A673 (cell line): Measurements from ENCODE around the gene TOP2B. TPM values are rescaled to one million over a fixed set of nuclear protein-coding genes. Genes with fewer than 3 reads are reported as not detected.

ENCODE experiments used
- BruUV-seq: library from RNA; stranded (reverse); fragments of 400-500 nt; replicated peaks from 2 replicates; lab custom pipeline; 2021; lab: Mats Ljungman, UMichigan
- CTCF ChIA-PET: fragments of 300-600 bp; sonication (Branson Sonifier 250); formaldehyde crosslinking; loops from one replicate; lab custom pipeline; 2022; ENCODE audit warnings: antibody characterized with exemption; lab: Charles Lee
- POLR2A ChIA-PET: fragments of 300-600 bp; sonication (Branson Sonifier 250); formaldehyde crosslinking; loops from one replicate; lab custom pipeline; 2022; ENCODE audit warnings: antibody characterized with exemption; ENCODE audit not compliant: low non-redundant PET; lab: Charles Lee
- DNase-seq: peaks from one replicate; pipeline ENCODE4 v3.0.0-alpha.2; 2015; ENCODE audit warnings: low spot score
- H3K27ac ChIP-seq: fragments of 200-600 bp; sonication (generic); 2 replicates; pipeline ENCODE4 v1.5.1; 2016; ENCODE audit warnings: mixed run types, low read depth, mild to moderate bottlenecking, mixed read lengths, antibody characterized with exemption, low read length; ENCODE audit not compliant: poor library complexity, severe bottlenecking
- H3K27me3 ChIP-seq: fragments of 200-600 bp; sonication (generic); replicated peaks from 2 replicates; pipeline ENCODE4 v1.6.1; 2017; ENCODE audit warnings: mixed run types, low read depth, mild to moderate bottlenecking, mixed read lengths, antibody characterized with exemption, low read length; ENCODE audit not compliant: insufficient read depth, poor library complexity
- H3K36me3 ChIP-seq: fragments of 200-600 bp; sonication (generic); 2 replicates; pipeline ENCODE4 v1.6.1; 2016; ENCODE audit warnings: mixed run types, mild to moderate bottlenecking, mixed read lengths, antibody characterized with exemption, low read length; ENCODE audit not compliant: insufficient read depth, poor library complexity, severe bottlenecking
- H3K4me1 ChIP-seq: fragments of 200-600 bp; sonication (generic); 2 replicates; pipeline ENCODE4 v1.6.1; 2017; ENCODE audit warnings: mixed run types, mild to moderate bottlenecking, mixed read lengths, antibody characterized with exemption, low read length; ENCODE audit not compliant: insufficient read depth, poor library complexity, severe bottlenecking
- H3K4me3 ChIP-seq: fragments of 200-600 bp; sonication (generic); 2 replicates; pipeline ENCODE4 v1.5.1; 2016; ENCODE audit warnings: low read depth, mixed run types, mild to moderate bottlenecking, mixed read lengths, low read length; ENCODE audit not compliant: poor library complexity, severe bottlenecking
- H3K9me3 ChIP-seq: fragments of 200-600 bp; sonication (generic); 2 replicates; pipeline ENCODE4 v1.6.1; 2016; ENCODE audit warnings: mixed run types, low read depth, mild to moderate bottlenecking, mixed read lengths, antibody characterized with exemption, low read length; ENCODE audit not compliant: poor library complexity, severe bottlenecking
- CTCF ChIP-seq: fragments of 300-800, 200-600 bp; sonication (generic); conservative IDR thresholded peaks from 2 replicates; pipeline ENCODE4 v1.5.1; 2017; ENCODE audit warnings: low read depth, mild to moderate bottlenecking, antibody characterized with exemption, low read length, moderate library complexity, mixed read lengths
- EZH2 ChIP-seq: fragments of 200-600 bp; sonication (generic); IDR thresholded peaks from 2 replicates; pipeline ENCODE4 v1.6.1; 2017; ENCODE audit warnings: borderline replicate concordance, low read depth, mild to moderate bottlenecking, mixed read lengths, antibody characterized with exemption, low read length; ENCODE audit not compliant: poor library complexity, severe bottlenecking
- intact Hi-C: fragments of 100-400 bp; cut with micrococcal nuclease; formaldehyde crosslinking; loops from one replicate; pipeline ENCODE4 v1.10.0; 2022; ENCODE audit not compliant: unreplicated experiment
- total RNA-seq: library from RNA; stranded (reverse); gene quantifications from 2 replicates; pipeline ENCODE4 v1.2.3, GENCODE V29; 2021

Gene TOP2B
- total RNA-seq, 1 experiment from 2014 or later = 154 TPM

- POLR2A ChIA-PET = no interaction called here
- CTCF ChIA-PET = no interaction called here
These were observed 108.8 kb downstream of the TOP2B start for GRCh38 chr3:25555695-25556437.

GRCh38 chr3:25554376-25554775 is 110.3 kb downstream of the TOP2B start:
- CTCF ChIA-PET = no interaction called here
- TF ChIP-seq CTCF (no peak), EZH2 (no peak)
- Histone ChIP-seq H3K36me3 (no peaks in the 10 kb centered on the region), H3K27me3 (no peaks in the 10 kb centered on the region), H3K27ac (no peak overlapping the region), H3K4me3 (no peak overlapping the region), H3K4me1 (no peaks in the 10 kb centered on the region), H3K9me3 (no peaks in the 10 kb centered on the region)
- intact Hi-C loops = no loop called here
- DNase-seq = no peak
- POLR2A ChIA-PET = no interaction called here
- no TSS peak for BruUV-seq

More at GRCh38 chr3:25555695-25556437, 108.8 kb downstream of the TOP2B start:
- DNase-seq = no peak
- H3K9me3 ChIP-seq = no peaks in the 10 kb centered on the region
- intact Hi-C loops = no loop called here
- no peaks in the 10 kb centered on the region for H3K36me3 ChIP-seq
- no peak overlapping the region for H3K4me3 ChIP-seq
- H3K27ac ChIP-seq = no peak overlapping the region
- no TSS peak for BruUV-seq
- no peaks in the 10 kb centered on the region for H3K4me1 ChIP-seq
- TF ChIP-seq CTCF (no peak), EZH2 (no peak)
- no peaks in the 10 kb centered on the region for H3K27me3 ChIP-seq

- no peaks in the 10 kb centered on the region for H3K36me3 ChIP-seq
- TF ChIP-seq CTCF (no peak), EZH2 (no peak)
- ChIA-PET CTCF (no interaction called here), POLR2A (no interaction called here)
- no peaks in the 10 kb centered on the region for H3K9me3 ChIP-seq
- BruUV-seq = no TSS peak
- no peaks in the 10 kb centered on the region for H3K27me3 ChIP-seq
- no peaks in the 10 kb centered on the region for H3K4me1 ChIP-seq
- H3K4me3 ChIP-seq = no peak overlapping the region
- no peak for DNase-seq
- no peak overlapping the region for H3K27ac ChIP-seq
- intact Hi-C loops = no loop called here
These were observed 112.5 kb downstream of the TOP2B start for GRCh38 chr3:25552251-25552650.
